ENCODE data around the gene KCNB1. TPM values are rescaled to one million over a fixed set of nuclear protein-coding genes. Genes with fewer than 3 reads are reported as not detected.

The KCNB1 gene
- total RNA-seq, 1 donor from 2014 or later: 1.3 TPM

- no peaks in the 10 kb centered on the region for H3K4me1 Mint-ChIP-seq (ENCODE audit: low read depth)
- H3K27me3 Mint-ChIP-seq (ENCODE audit: low read depth): peaks cover 38% of the 10 kb centered on the region
- TF ChIP-seq CTCF (IDR thresholded peaks at IDR 0.05): no peak
- H3K4me3 Mint-ChIP-seq (ENCODE audit: unreplicated experiment): no peak overlapping the region
- no peaks in the 10 kb centered on the region for H3K9me3 Mint-ChIP-seq (ENCODE audit: low read depth)
- H3K27ac Mint-ChIP-seq (ENCODE audit: unreplicated experiment): no peak overlapping the region
- no peaks in the 10 kb centered on the region for H3K36me3 Mint-ChIP-seq (ENCODE audit: low read depth)
- DNase-seq (ENCODE audit: low spot score): no peak
These were observed 22.3 kb downstream of the KCNB1 start for GRCh38 chr20:49460131-49460530.

DNA sequence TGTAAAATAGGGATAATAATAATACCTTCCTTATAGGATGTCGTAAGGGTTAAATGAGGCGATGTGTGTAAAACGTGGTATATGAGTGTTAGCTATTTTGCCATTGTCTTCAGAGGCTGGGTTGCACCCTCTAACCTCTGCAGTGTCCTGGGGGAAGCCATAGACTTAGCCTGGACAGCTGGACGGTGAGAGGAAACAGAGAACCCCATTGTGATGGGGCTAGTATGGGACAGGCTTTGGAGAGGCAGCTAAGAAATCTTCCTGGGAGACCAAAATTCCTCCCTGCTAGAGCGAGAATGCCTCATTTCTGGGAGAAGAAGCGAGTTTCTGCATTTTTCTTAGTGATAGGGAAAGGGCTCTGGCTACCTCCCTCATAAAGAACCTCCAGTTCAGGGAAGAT lies 22.8 kb downstream of the KCNB1 start:
- Mint-ChIP-seq H3K36me3 (ENCODE audit: low read depth) (peaks cover 3% of the 10 kb centered on the region), H3K27ac (ENCODE audit: unreplicated experiment) (no peak overlapping the region), H3K9me3 (ENCODE audit: low read depth) (no peaks in the 10 kb centered on the region), H3K4me1 (ENCODE audit: low read depth) (no peaks in the 10 kb centered on the region), H3K4me3 (ENCODE audit: unreplicated experiment) (no peak overlapping the region), H3K27me3 (ENCODE audit: low read depth) (peaks cover 40% of the 10 kb centered on the region)
- DNase-seq (ENCODE audit: low spot score): no peak
- TF ChIP-seq CTCF (IDR thresholded peaks at IDR 0.05): no peak

GRCh38 chr20:49457444-49457843 lies 25.0 kb downstream of the KCNB1 start:
- peaks cover 3% of the 10 kb centered on the region for H3K36me3 Mint-ChIP-seq (ENCODE audit: low read depth)
- DNase-seq (ENCODE audit: low spot score): no peak
- no peak for TF ChIP-seq CTCF (IDR thresholded peaks at IDR 0.05)
- H3K27me3 Mint-ChIP-seq (ENCODE audit: low read depth): peaks cover 46% of the 10 kb centered on the region
- H3K4me3 Mint-ChIP-seq (ENCODE audit: unreplicated experiment): no peak overlapping the region
- H3K27ac Mint-ChIP-seq (ENCODE audit: unreplicated experiment): no peak overlapping the region
- H3K9me3 Mint-ChIP-seq (ENCODE audit: low read depth): no peaks in the 10 kb centered on the region
- H3K4me1 Mint-ChIP-seq (ENCODE audit: low read depth): no peaks in the 10 kb centered on the region

GRCh38 chr20:49456646-49457045 lies 25.8 kb downstream of the KCNB1 start:
- Mint-ChIP-seq H3K27me3 (ENCODE audit: low read depth) (peaks cover 47% of the 10 kb centered on the region), H3K36me3 (ENCODE audit: low read depth) (peaks cover 3% of the 10 kb centered on the region), H3K27ac (ENCODE audit: unreplicated experiment) (no peak overlapping the region), H3K4me1 (ENCODE audit: low read depth) (no peaks in the 10 kb centered on the region), H3K9me3 (ENCODE audit: low read depth) (no peaks in the 10 kb centered on the region), H3K4me3 (ENCODE audit: unreplicated experiment) (no peak overlapping the region)
- DNase-seq (ENCODE audit: low spot score): no peak
- no peak for TF ChIP-seq CTCF (IDR thresholded peaks at IDR 0.05)

GRCh38 chr20:49455691-49456090 lies 26.8 kb downstream of the KCNB1 start:
- H3K36me3 Mint-ChIP-seq (ENCODE audit: low read depth): peaks cover 3% of the 10 kb centered on the region
- H3K9me3 Mint-ChIP-seq (ENCODE audit: low read depth): no peaks in the 10 kb centered on the region
- H3K27me3 Mint-ChIP-seq (ENCODE audit: low read depth): peaks cover 47% of the 10 kb centered on the region
- no peak for TF ChIP-seq CTCF (IDR thresholded peaks at IDR 0.05)
- H3K4me3 Mint-ChIP-seq (ENCODE audit: unreplicated experiment): no peak overlapping the region
- DNase-seq (ENCODE audit: low spot score): no peak
- H3K27ac Mint-ChIP-seq (ENCODE audit: unreplicated experiment): no peak overlapping the region
- H3K4me1 Mint-ChIP-seq (ENCODE audit: low read depth): no peaks in the 10 kb centered on the region

Measured in chondrocyte (in vitro differentiated cells).